ENCODE results near the gene HCAR3. TPM values are rescaled to one million over a fixed set of nuclear protein-coding genes. Genes with fewer than 3 reads are reported as not detected.

Gene HCAR3
- polyA plus RNA-seq, 1 of the 3 experiments (the other 2 are of a cell fraction) = not detected

- ChIA-PET CTCF (no interaction called here), POLR2A (no interaction called here)
- no peaks in the 10 kb centered on the region for H3K9me2 ChIP-seq
- peaks cover 0 to 5% of the 10 kb centered on the region in 2 experiments; a peak in 1 of 4 replicates for H3K4me1 ChIP-seq (ENCODE audit: control insufficient read depth in 1 of 2, insufficient read depth in 2 of 2, low read depth in 1 of 2, low read length in 1 of 2)
- no peak overlapping the region for H3K27ac ChIP-seq (ENCODE audit: low read depth in 2 of 2, low read length in 1 of 2)
- no peak for TF ChIP-seq YY1 (IDR thresholded peaks at IDR 0.05; ENCODE audit: low read depth)
- no peak for TF ChIP-seq FOXM1 (IDR thresholded peaks at IDR 0.05; ENCODE audit: low read depth)
- TF ChIP-seq FOXJ3 (CRISPR knock-in tag; IDR thresholded peaks at IDR 0.05) = no peak
- TF ChIP-seq RAD21 (IDR thresholded peaks at IDR 0.05; ENCODE audit: low read length) = no peak
- TF ChIP-seq MAX (IDR thresholded peaks at IDR 0.05; ENCODE audit: low read depth) = no peak
- no peak for TF ChIP-seq ZBTB33 (IDR thresholded peaks at IDR 0.05; ENCODE audit: borderline replicate concordance, low read depth)
- TF ChIP-seq RFX5 (IDR thresholded peaks at IDR 0.05; ENCODE audit: low read length) = no peak
- TF ChIP-seq JUND (IDR thresholded peaks at IDR 0.05) = no peak
- TF ChIP-seq TCF12 (IDR thresholded peaks at IDR 0.05) = no peak
- TF ChIP-seq GABPA (IDR thresholded peaks at IDR 0.05; ENCODE audit: low read depth) = no peak
- TF ChIP-seq MEF2A (IDR thresholded peaks at IDR 0.05; ENCODE audit: borderline replicate concordance, low read depth) = no peak
- TF ChIP-seq POLR2AphosphoS5 (IDR thresholded peaks at IDR 0.05; ENCODE audit: low read depth, low read length) = no peak
- no peak for TF ChIP-seq SMC3 (IDR thresholded peaks at IDR 0.05; ENCODE audit: low read depth, low read length)
- TF ChIP-seq, protein P1, sequence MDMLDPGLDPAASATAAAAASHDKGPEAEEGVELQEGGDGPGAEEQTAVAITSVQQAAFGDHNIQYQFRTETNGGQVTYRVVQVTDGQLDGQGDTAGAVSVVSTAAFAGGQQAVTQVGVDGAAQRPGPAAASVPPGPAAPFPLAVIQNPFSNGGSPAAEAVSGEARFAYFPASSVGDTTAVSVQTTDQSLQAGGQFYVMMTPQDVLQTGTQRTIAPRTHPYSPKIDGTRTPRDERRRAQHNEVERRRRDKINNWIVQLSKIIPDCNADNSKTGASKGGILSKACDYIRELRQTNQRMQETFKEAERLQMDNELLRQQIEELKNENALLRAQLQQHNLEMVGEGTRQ (IDR thresholded peaks at IDR 0.05; ENCODE audit: borderline replicate concordance, low read depth, low read length) = no peak
- TF ChIP-seq RCOR1 (IDR thresholded peaks at IDR 0.05; ENCODE audit: low read length) = no peak
- TF ChIP-seq EZH2phosphoT487 (IDR thresholded peaks at IDR 0.05; ENCODE audit: borderline replicate concordance, low read depth) = no peak
- no peak for TF ChIP-seq CHD2 (IDR thresholded peaks at IDR 0.05; ENCODE audit: low read length, partially characterized antibody)
- TF ChIP-seq IRF3 (IDR thresholded peaks at IDR 0.05; ENCODE audit: low read depth, low read length) = no peak
- H3K27me3 ChIP-seq (ENCODE audit: insufficient read depth) = no peaks in the 10 kb centered on the region
- peaks cover 14% of the 10 kb centered on the region for H3F3A ChIP-seq (replicated peaks; ENCODE audit: insufficient read depth)
- DNase-seq = no peak
- H3K79me2 ChIP-seq (ENCODE audit: insufficient read depth) = no peaks in the 10 kb centered on the region
- H3K4me2 ChIP-seq = no peak overlapping the region
- H3K9me3 ChIP-seq = no peaks in the 10 kb centered on the region
- no peak overlapping the region for H3K4me3 ChIP-seq (ENCODE audit: low read depth in 2 of 2, low read length in 1 of 2)
- H3K9ac ChIP-seq = no peak overlapping the region
- H2AFZ ChIP-seq (ENCODE audit: low read depth) = no peak overlapping the region
- WGBS (ENCODE audit: low lambda C conversion rate) = 94% methylated on average over 8 of the region's 8 CpGs
- no peaks in the 10 kb centered on the region for H3K36me3 ChIP-seq (replicated peaks in 1 of 2; ENCODE audit: control insufficient read depth in 1 of 2, insufficient read depth in 2 of 2, low read length in 1 of 2)
- H4K20me1 ChIP-seq (ENCODE audit: insufficient read depth) = no peaks in the 10 kb centered on the region
These were observed 51.3 kb downstream of the HCAR3 start for GRCh38 chr12:122665349-122665748.

Small RNA genes within 50 kb of the gene (small RNA-seq; reads per million reads assigned to genes)
- 0 reads per million in 7 experiments for gene AC026333.2

Other genes starting within 250 kb of the HCAR3 start
- gene ZCCHC8, start 215.9 kb downstream of the HCAR3 start, polyA plus RNA-seq (2012; rRNA removed) = 11.3 and 14.0 TPM in 2 replicates
- 24.8 and 25.3 TPM in 2 replicates for gene RSRC2, start 189.9 kb downstream of the HCAR3 start, polyA plus RNA-seq (2012; rRNA removed)
- 13.2 and 17.2 TPM in 2 replicates for gene KNTC1, start 189.6 kb downstream of the HCAR3 start, polyA plus RNA-seq (2012; rRNA removed)
- gene HCAR2, start 13.5 kb downstream of the HCAR3 start, polyA plus RNA-seq (2012; rRNA removed) = not detected in 2 replicates
- not detected in 2 replicates for gene HCAR1, start 14.0 kb upstream of the HCAR3 start, polyA plus RNA-seq (2012; rRNA removed)
- gene DENR, start 36.0 kb upstream of the HCAR3 start, polyA plus RNA-seq (2012; rRNA removed) = 19.6 and 23.2 TPM in 2 replicates
- 0.12 and 0.21 TPM in 2 replicates for gene CCDC62, start 57.8 kb upstream of the HCAR3 start, polyA plus RNA-seq (2012; rRNA removed)
- 20.6 and 21.1 TPM in 2 replicates for gene HIP1R, start 118.6 kb upstream of the HCAR3 start, polyA plus RNA-seq (2012; rRNA removed)
- 20.9 and 41.1 TPM in 2 replicates for gene VPS37B, start 179.3 kb upstream of the HCAR3 start, polyA plus RNA-seq (2012; rRNA removed)
- 6.2 and 7.6 TPM in 2 replicates for gene ABCB9, start 249.7 kb upstream of the HCAR3 start, polyA plus RNA-seq (2012; rRNA removed)